Spleen (tissue), 7 donors: ENCODE results near the gene ABTB1.
"Not testable (repeated sequence)": the region's sequence is repeated elsewhere in the genome, so short reads cannot be mapped to it uniquely, and the experiment has no call there.

Experiments used
- POLR2A ChIP-seq, 3 donors: fragments of 450-650 bp; IDR thresholded peaks; one replicate each; pipeline ENCODE4 v1.5.1; 2017; ENCODE audit warnings: antibody characterized with exemption in 3 of 3, mild to moderate bottlenecking in 1 of 3
- TF ChIP-seq, protein P1 (sequence below), 11 experiments: fragments of 200-600 bp in 7 of 11; fragments of 450-650 bp in 4 of 11; sonication (generic) in 4 of 11; IDR thresholded peaks in 8 of 11; conservative IDR thresholded peaks in 3 of 11; 1 replicate in 7 of 11; 2 replicates in 4 of 11; pipeline versions ENCODE4 v1.4.0 to v1.8.0; 2016 to 2021; ENCODE audit warnings: antibody characterized with exemption in 11 of 11, inconsistent platforms in 4 of 11, mild to moderate bottlenecking in 1 of 11
- donor health status: DM: no; HTN: no; CAD: no; lungs with moderate emphysema.
- donor health status: DM: no; HTN: no; CAD: no.
- donor health status: DM: no; HTN: no; CAD: no.

DNA sequence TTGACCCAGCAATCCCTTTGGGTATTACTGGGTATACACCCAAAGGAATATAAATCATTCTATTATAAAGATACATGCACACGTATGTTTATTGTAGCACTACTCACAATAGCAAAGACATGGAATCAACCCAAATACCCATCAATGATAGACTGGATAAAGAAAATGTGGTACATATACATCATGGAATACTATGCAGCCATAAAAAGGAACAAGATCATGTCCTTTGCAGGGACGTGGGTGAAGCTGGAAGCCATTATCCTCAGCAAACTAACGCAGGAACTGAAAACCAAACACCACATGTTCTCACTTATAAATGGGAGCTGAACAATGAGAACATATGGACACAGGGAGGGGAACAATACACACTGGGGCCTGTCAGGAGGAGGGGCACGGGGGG lies 32.1 kb downstream of the ABTB1 start:
- TF ChIP-seq, protein P1, sequence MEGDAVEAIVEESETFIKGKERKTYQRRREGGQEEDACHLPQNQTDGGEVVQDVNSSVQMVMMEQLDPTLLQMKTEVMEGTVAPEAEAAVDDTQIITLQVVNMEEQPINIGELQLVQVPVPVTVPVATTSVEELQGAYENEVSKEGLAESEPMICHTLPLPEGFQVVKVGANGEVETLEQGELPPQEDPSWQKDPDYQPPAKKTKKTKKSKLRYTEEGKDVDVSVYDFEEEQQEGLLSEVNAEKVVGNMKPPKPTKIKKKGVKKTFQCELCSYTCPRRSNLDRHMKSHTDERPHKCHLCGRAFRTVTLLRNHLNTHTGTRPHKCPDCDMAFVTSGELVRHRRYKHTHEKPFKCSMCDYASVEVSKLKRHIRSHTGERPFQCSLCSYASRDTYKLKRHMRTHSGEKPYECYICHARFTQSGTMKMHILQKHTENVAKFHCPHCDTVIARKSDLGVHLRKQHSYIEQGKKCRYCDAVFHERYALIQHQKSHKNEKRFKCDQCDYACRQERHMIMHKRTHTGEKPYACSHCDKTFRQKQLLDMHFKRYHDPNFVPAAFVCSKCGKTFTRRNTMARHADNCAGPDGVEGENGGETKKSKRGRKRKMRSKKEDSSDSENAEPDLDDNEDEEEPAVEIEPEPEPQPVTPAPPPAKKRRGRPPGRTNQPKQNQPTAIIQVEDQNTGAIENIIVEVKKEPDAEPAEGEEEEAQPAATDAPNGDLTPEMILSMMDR (IDR thresholded peaks at IDR 0.05 in 8 of 11, conservative IDR thresholded peaks at IDR 0.05 in 3 of 11), result not testable (repeated sequence)
- TF ChIP-seq POLR2A (IDR thresholded peaks at IDR 0.05), result not testable (repeated sequence)
